HG03457 (cell line): Measurements from ENCODE around the gene FUT3.

Experiments used
- ATAC-seq: cut with Tn5 transposase; IDR thresholded peaks from one replicate; pipeline ENCODE4 v1.9.1; 2021; ENCODE audit warnings: moderate number of reproducible peaks; ENCODE audit not compliant: unreplicated experiment

FUT3 gene

DNA sequence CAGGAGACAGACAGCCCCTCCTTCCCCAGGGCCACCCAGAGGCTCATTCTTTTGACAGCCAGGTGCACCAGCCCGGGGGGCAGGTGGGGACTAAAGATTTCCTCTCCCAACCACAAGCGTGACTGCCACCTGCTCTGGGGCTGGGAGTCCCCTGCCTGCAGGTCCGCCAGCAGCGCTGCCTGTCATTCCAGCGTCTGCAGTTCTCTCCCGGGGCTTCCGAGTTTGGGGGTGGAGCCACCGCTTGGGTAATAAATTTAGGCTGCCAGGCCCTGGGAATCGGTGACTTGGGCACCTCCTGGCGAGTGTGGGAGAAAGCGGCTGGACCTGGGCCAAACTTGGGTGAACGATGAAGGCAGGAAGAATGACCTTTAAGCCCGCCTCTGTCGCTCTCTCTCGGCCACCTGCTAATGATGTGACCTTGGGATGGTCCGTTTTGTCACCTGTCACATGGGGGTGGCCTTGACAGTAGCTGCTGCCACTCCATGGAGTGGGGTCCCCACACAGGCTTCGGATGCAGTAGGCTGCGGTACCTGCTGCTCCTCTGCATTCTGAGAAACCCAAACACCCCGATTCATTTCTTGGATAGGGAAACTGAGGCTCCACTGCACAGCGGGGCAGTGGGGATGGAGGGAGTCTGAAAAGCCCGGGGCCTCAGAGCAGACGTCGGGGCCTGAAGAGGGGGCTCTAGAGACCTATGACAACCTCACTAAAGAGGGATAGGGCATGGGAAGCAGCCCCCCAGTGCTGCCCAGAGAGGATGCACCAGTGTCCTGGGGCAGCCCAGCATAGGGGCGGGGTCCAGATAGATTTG is 24.5 kb downstream of the FUT3 start:
- no peak for ATAC-seq

- no peak for ATAC-seq
These were observed 26.1 kb downstream of the FUT3 start for GRCh38 chr19:5825178-5825577.

GRCh38 chr19:5824751-5825150 is 26.5 kb downstream of the FUT3 start:
- ATAC-seq, result no peak

GRCh38 chr19:5823579-5824281 is 27.5 kb downstream of the FUT3 start:
- ATAC-seq, result no peak

- no peak for ATAC-seq
These were observed 28.9 kb downstream of the FUT3 start for GRCh38 chr19:5822181-5822844.

DNA sequence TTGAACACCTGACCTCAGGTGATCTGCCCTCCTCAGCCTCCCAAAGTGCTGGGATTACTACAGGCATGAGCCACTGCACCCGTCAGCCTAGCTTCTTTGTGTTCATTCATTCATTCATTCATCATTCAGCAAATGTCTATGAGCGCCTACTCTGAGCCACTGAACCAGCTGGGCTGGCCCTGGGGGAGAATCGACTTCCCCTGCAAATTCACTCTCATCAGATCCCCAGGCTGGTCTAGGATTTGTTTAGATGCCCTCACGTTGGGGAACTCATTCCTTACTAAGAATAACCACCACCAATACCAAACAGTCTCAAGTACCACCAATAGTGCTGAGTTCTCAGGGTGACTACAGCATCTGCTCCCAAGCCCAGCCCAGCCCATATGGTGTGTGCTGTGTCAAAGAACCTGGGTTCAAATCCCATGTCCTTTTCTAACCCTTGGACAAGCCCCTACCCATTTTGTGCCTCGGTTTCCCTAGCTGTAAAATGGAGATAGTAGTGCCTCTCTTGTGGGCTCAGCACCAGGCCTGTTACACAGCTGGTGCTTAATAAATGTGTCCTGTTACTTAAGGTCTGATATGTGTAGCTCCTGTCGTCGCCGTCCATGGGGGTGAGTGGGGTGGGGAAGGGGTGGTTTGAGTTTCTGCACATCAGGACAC is 29.6 kb downstream of the FUT3 start:
- ATAC-seq, result no peak

GRCh38 chr19:5820785-5821184 is 30.5 kb downstream of the FUT3 start:
- ATAC-seq, result no peak

DNA sequence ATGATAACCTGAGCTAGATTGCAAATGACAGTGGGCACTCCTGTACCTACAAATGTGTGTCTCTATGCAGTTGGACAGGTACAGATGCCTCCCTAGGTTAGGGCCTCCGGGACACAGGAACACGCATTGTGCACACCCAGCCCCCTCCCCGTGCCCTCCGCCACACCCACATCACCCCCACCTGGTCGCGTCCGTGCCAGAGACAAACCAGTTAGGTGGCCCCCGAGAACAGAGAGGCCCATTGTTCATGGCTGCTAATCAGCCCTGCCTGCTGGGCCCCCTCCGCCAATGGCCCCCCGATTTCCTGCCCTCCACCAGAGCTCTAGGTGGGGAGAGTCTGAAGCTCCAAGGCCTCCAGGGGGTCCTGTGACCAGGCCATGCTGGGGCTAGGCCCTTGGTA is 32.7 kb downstream of the FUT3 start:
- ATAC-seq, result no peak

- no peak for ATAC-seq
These were observed 34.0 kb downstream of the FUT3 start for GRCh38 chr19:5817218-5817617.

DNA sequence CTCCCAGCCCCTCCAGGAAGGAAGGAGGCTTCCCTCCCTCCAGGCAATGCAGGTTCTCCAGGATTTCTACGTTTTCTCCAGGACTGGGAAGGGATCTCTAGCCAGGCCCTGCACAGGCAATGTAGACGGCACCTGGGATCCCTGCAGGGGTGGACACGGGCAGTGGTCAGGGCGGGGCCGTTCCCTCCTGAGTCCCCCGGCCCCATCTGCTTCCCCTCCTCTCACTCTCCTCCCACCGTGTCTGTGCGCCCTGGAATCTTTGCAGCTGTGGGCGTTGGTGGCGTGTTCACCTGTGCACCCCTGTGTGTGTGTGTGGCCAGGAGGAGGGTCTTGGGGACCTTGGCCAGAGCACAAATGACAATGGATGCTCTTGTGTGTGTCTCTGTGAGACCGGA is 36.4 kb downstream of the FUT3 start:
- ATAC-seq, result no peak

- ATAC-seq, result no peak
These were observed 37.0 kb downstream of the FUT3 start for GRCh38 chr19:5814123-5814851.

- ATAC-seq, result no peak
These were observed 40.1 kb downstream of the FUT3 start for GRCh38 chr19:5811117-5811516.

DNA sequence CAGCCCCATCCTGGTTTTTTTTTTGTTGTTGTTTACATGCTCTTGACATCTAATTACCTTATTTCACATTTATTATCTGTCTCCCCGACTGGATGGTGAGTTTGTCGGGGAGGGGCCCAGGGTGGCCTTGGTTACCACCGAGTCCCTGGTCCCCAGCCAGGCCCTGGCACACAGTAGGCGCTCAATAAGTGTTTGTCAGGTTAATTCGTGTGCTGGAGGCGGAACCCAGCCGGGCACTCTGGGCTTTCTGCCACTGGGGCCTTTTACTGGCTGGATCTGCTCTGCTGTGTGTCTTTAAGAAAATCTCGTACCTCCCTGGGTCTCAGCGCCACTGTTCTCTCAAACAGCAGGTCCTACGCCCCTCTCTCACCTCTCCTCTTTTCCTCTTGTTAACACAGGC is 41.8 kb downstream of the FUT3 start:
- no peak for ATAC-seq

DNA sequence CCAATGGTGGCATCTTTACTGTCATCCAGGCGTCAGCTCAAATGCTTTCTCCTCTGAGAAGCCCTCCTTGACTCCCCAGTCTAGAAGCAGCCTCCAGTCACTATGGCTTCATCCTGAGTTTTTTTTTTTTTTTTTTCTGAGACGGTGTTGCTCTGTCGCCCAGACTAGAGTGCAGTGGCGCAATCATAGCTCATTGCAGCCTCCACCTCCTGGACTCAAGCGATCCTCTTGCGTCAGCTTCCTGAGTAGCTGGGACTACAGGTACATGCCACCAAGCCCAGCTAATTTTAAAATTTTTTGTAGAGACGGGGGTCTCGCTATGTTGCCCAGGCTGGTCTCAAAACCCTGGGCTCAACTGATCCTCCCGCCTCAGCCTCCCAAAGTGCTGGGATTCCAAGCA is 42.2 kb downstream of the FUT3 start:
- ATAC-seq, result no peak

DNA sequence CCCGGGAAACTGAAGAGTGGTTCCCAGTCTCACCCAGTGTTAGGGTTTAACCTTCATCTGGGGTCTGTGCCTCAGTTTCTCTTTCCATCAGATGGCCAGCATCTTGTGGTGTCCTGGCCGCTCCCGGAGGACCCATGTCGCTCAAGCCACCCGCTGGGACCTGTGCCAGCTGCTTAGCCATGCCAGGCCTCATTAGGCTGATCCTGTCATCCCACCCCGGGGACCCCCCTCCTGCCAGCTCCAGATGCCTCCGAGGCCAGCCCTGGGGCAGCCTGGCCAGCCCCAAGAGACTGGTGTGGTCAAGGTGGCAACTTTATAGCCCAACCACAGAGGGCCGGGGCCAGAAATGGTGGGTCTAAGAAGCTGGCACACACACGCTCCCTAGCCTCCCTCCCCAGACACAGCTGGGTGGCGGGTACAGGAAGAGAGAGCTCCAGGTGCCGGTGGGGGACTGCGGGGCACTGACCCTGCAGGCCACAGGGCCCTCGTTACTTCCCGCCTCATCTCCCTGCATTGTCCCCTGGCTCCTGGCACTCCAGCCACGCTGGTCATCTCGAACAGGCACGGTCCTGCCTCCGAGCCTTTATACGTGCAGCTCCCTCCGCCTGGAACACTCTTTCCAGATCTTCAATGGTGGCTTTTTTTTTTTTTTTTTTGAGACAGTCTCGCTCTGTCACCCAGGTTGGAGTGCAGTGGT is 43.0 kb downstream of the FUT3 start:
- no peak for ATAC-seq

DNA sequence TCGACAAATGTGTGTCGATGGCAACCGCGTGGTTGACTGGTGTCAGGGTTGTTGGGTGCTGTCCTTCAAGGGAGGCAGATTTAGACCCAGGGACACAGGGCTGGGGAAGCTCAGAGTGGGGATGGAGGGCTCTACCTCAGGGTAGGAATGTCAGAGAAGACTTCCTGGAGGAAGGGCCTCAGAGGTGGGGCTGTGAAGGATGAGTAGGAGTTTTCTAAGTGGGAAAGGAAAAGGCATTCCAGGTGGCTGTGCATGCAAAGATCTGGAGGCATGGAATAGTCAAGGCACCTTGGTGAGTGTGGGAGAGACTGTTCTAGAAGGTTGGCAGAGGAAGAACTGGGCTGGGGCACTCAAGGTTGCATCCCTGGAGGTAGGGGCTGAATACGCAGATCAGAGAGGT is 44.3 kb downstream of the FUT3 start:
- ATAC-seq, result no peak

- no peak for ATAC-seq
These were observed 45.1 kb downstream of the FUT3 start for GRCh38 chr19:5806133-5806489.

DNA sequence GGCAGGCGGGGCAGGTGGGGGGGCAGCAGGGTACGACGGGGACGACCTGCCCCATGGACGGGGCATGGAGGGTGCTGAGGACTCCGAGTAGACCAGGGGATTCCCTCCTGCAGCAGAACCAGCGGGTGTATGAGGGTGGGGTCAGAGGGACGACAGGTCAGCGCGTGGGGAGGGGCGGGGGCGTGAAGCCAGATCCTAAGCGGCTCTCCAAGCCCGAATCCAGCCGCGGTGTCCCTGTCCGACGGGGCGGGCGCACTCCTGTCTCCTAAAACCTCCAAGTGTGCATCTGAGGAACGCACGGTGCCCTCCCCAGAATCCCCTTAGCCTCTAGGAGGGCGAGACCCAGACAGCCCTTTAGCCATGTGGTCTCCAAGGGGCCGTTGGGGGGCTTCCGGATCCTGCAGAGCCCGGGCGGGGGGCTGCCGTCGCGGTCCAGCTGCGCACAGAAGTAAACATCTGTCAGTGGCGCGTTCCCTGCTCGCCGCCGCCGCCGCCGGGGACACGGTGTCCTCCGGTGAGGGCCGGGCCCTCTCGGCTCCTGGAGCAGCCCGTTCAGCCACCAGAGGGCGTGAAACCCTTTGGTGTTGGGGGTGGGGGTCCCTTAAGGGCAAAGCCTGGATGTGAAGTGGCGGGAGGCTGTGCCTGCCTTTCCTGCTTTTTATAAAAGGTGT is 45.7 kb downstream of the FUT3 start:
- ATAC-seq, result no peak

- no peak for ATAC-seq
These were observed 46.5 kb downstream of the FUT3 start, which contains the start of gene NRTN for GRCh38 chr19:5804516-5805461. NRTN (plus strand) TSS chr19:5805067; CDS start chr19:5824166, 19,099 bp downstream.
